ENCODE results near the gene CDH12.

CDH12 gene

GRCh38 chr5:21807953-21808352 lies 1045.2 kb downstream of the CDH12 start:
- no peaks in the 10 kb centered on the region for H3K27me3 ChIP-seq (ENCODE audit: low read depth, low read length)
- no peaks in the 10 kb centered on the region for H3K9me3 ChIP-seq (ENCODE audit: insufficient read depth, low read length)
- peaks cover 14% of the 10 kb centered on the region for H3K4me1 ChIP-seq (ENCODE audit: low read length)
- TF ChIP-seq CTCF (IDR thresholded peaks at IDR 0.05; ENCODE audit: low read depth, low read length) (no peak), EZH2phosphoT487 (IDR thresholded peaks at IDR 0.05; ENCODE audit: low read depth) (no peak)
- H3K9ac ChIP-seq (ENCODE audit: low read length): no peak overlapping the region
- H3K36me3 ChIP-seq (replicated peaks; ENCODE audit: low read depth, low read length): no peaks in the 10 kb centered on the region
- no peaks in the 10 kb centered on the region for H3K79me2 ChIP-seq (ENCODE audit: low read length)
- no peaks in the 10 kb centered on the region for H4K20me1 ChIP-seq (ENCODE audit: insufficient read depth, low read length)
- no peak overlapping the region for H3K4me3 ChIP-seq (ENCODE audit: low read length)
- peak overlapping the region; percentile 20; the same call in 1 of the 2 replicates for H2AFZ ChIP-seq (ENCODE audit: low read depth, low read length)
- peak overlapping the region; percentile 5; the same call in 1 of the 2 replicates for H3K4me2 ChIP-seq (ENCODE audit: low read length)
- no peak overlapping the region for H3K27ac ChIP-seq (ENCODE audit: low read length)

DNA sequence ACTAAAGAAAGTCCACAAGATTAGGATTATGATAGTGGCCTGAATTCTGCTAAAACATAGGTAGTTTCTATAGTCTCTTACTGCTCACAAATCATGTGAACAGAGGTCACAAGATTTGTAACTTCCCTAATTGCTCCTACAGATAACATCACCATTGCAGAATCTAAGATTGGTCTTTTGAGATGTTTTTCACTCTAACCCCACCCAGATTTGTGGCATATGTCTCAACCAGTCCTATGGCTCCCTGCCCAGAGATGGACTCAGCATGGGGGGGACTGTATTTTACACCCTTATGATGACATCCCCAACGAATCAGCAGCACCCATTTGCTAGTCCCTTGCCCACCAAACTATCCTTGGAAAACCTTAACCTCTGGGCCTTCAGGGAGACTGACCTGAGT lies 1046.2 kb downstream of the CDH12 start:
- H3K4me3 ChIP-seq (ENCODE audit: low read length): no peak overlapping the region
- TF ChIP-seq CTCF (IDR thresholded peaks at IDR 0.05; ENCODE audit: low read depth, low read length): no peak
- no peak for TF ChIP-seq EZH2phosphoT487 (IDR thresholded peaks at IDR 0.05; ENCODE audit: low read depth)
- no peaks in the 10 kb centered on the region for H3K79me2 ChIP-seq (ENCODE audit: low read length)
- H3K4me1 ChIP-seq (ENCODE audit: low read length): peaks cover 14% of the 10 kb centered on the region
- H3K27me3 ChIP-seq (ENCODE audit: low read depth, low read length): no peaks in the 10 kb centered on the region
- no peak overlapping the region for H3K4me2 ChIP-seq (ENCODE audit: low read length)
- no peaks in the 10 kb centered on the region for H4K20me1 ChIP-seq (ENCODE audit: insufficient read depth, low read length)
- no peak overlapping the region for H3K9ac ChIP-seq (ENCODE audit: low read length)
- no peak overlapping the region for H3K27ac ChIP-seq (ENCODE audit: low read length)
- H3K36me3 ChIP-seq (replicated peaks; ENCODE audit: low read depth, low read length): no peaks in the 10 kb centered on the region
- H3K9me3 ChIP-seq (ENCODE audit: insufficient read depth, low read length): no peaks in the 10 kb centered on the region
- H2AFZ ChIP-seq (ENCODE audit: low read depth, low read length): no peak overlapping the region

DNA sequence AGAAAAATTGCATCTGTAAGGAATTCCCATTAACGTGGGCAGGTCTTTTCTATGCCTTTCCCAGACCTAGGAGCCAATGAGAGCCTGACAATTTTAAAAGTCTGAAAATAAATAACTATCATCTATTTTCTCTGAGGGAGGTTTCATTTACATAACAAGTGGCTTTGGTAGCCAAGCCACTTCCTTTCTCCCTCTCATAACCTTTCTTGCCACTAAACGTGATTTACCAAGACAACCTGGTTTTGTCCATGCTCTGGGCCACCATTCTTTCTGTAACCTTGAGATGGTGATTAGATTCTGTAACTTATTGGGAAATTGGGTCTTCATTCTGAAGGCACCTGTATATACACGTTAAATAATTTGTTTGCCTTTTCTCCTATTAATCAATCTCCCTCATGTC lies 1046.9 kb downstream of the CDH12 start:
- H3K9me3 ChIP-seq (ENCODE audit: insufficient read depth, low read length): no peaks in the 10 kb centered on the region
- H3K27ac ChIP-seq (ENCODE audit: low read length): no peak overlapping the region
- no peaks in the 10 kb centered on the region for H4K20me1 ChIP-seq (ENCODE audit: insufficient read depth, low read length)
- H2AFZ ChIP-seq (ENCODE audit: low read depth, low read length): no peak overlapping the region
- no peak overlapping the region for H3K4me3 ChIP-seq (ENCODE audit: low read length)
- no peak overlapping the region for H3K4me2 ChIP-seq (ENCODE audit: low read length)
- no peaks in the 10 kb centered on the region for H3K79me2 ChIP-seq (ENCODE audit: low read length)
- H3K27me3 ChIP-seq (ENCODE audit: low read depth, low read length): no peaks in the 10 kb centered on the region
- H3K36me3 ChIP-seq (replicated peaks; ENCODE audit: low read depth, low read length): no peaks in the 10 kb centered on the region
- H3K9ac ChIP-seq (ENCODE audit: low read length): no peak overlapping the region
- H3K4me1 ChIP-seq (ENCODE audit: low read length): peaks cover 14% of the 10 kb centered on the region
- TF ChIP-seq EZH2phosphoT487 (IDR thresholded peaks at IDR 0.05; ENCODE audit: low read depth) (no peak), CTCF (IDR thresholded peaks at IDR 0.05; ENCODE audit: low read depth, low read length) (no peak)

DNA sequence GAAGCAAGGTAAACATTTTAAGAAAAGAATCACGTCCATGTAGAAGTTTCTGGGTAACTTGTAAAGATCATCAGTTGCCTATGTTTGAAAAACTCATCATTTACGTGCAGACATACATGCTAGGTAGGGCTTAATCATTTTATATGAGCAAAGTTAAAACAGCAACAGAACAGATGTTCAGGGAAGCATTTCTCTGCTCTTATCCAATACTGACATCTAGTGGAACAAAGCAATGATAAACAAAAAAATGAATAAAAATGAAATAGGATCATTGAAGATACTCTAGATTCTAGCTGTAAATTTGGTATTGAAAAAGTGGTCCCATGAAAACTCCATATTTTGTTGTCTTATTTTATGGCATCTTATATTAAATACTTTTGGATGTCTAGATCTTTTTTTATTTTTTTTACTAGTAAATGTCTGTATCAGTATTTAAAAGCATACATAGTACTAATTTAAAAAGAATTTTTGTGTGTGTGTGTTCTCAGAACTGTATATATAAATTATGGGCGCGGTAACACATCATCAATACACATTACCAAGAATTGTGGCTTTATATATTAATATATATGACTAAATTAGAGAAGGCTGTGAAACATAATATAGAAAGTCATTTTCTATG lies 1050.2 kb downstream of the CDH12 start:
- H3K9ac ChIP-seq (ENCODE audit: low read length): no peak overlapping the region
- H3K9me3 ChIP-seq (ENCODE audit: insufficient read depth, low read length): no peaks in the 10 kb centered on the region
- TF ChIP-seq EZH2phosphoT487 (IDR thresholded peaks at IDR 0.05; ENCODE audit: low read depth): no peak
- peak; percentile 59 for TF ChIP-seq CTCF (IDR thresholded peaks at IDR 0.05; ENCODE audit: low read depth, low read length)
- H3K27ac ChIP-seq (ENCODE audit: low read length): no peak overlapping the region
- H2AFZ ChIP-seq (ENCODE audit: low read depth, low read length): no peak overlapping the region
- H3K4me1 ChIP-seq (ENCODE audit: low read length): peaks cover 10% of the 10 kb centered on the region
- no peaks in the 10 kb centered on the region for H3K27me3 ChIP-seq (ENCODE audit: low read depth, low read length)
- H3K4me3 ChIP-seq (ENCODE audit: low read length): no peak overlapping the region
- H4K20me1 ChIP-seq (ENCODE audit: insufficient read depth, low read length): no peaks in the 10 kb centered on the region
- peak overlapping the region; percentile 48 for H3K4me2 ChIP-seq (ENCODE audit: low read length)
- no peaks in the 10 kb centered on the region for H3K79me2 ChIP-seq (ENCODE audit: low read length)
- H3K36me3 ChIP-seq (replicated peaks; ENCODE audit: low read depth, low read length): no peaks in the 10 kb centered on the region
